GM19099 (cell line): Measurements from ENCODE around the gene TMEM38B.

Experiments
- POLR2A ChIP-seq: IDR thresholded peaks from 3 replicates; pipeline ENCODE4 v1.6.1; 2011; ENCODE audit warnings: low read depth; ENCODE audit not compliant: insufficient read length; ENCODE audit errors: extremely low read depth

The TMEM38B gene

GRCh38 chr9:105698348-105698870 is 4.1 kb downstream of the TMEM38B start:
- TF ChIP-seq POLR2A, result no peak

GRCh38 chr9:105700668-105701067 is 6.3 kb downstream of the TMEM38B start:
- no peak for TF ChIP-seq POLR2A

GRCh38 chr9:105701145-105701544 is 6.8 kb downstream of the TMEM38B start:
- no peak for TF ChIP-seq POLR2A

- no peak for TF ChIP-seq POLR2A
Measured at GRCh38 chr9:105702207-105702606, 7.9 kb downstream of the TMEM38B start.

- TF ChIP-seq POLR2A, result no peak
Measured at GRCh38 chr9:105706156-105706555, 11.8 kb downstream of the TMEM38B start.

- no peak for TF ChIP-seq POLR2A
Measured at GRCh38 chr9:105708405-105708804, 14.1 kb downstream of the TMEM38B start.

- TF ChIP-seq POLR2A, result no peak
Measured at GRCh38 chr9:105710638-105711037, 16.3 kb downstream of the TMEM38B start.

- TF ChIP-seq POLR2A, result no peak
Measured at GRCh38 chr9:105711867-105712266, 17.5 kb downstream of the TMEM38B start.

GRCh38 chr9:105712297-105712696 is 18.0 kb downstream of the TMEM38B start:
- TF ChIP-seq POLR2A, result no peak

- no peak for TF ChIP-seq POLR2A
Measured at GRCh38 chr9:105712773-105713172, 18.4 kb downstream of the TMEM38B start.

GRCh38 chr9:105713260-105714019 is 19.1 kb downstream of the TMEM38B start:
- TF ChIP-seq POLR2A, result no peak

GRCh38 chr9:105714020-105714331 is 19.6 kb downstream of the TMEM38B start:
- TF ChIP-seq POLR2A, result no peak

- no peak for TF ChIP-seq POLR2A
Measured at GRCh38 chr9:105716146-105716545, 21.8 kb downstream of the TMEM38B start.

- no peak for TF ChIP-seq POLR2A
Measured at GRCh38 chr9:105722099-105722498, 27.8 kb downstream of the TMEM38B start.

- TF ChIP-seq POLR2A, result no peak
Measured at GRCh38 chr9:105725370-105725769, 31.0 kb downstream of the TMEM38B start.

GRCh38 chr9:105735366-105735765 is 41.0 kb downstream of the TMEM38B start:
- TF ChIP-seq POLR2A, result no peak

- no peak for TF ChIP-seq POLR2A
Measured at GRCh38 chr9:105737205-105737604, 42.9 kb downstream of the TMEM38B start.
